Measurements from ENCODE around the gene RECQL5. TPM values are rescaled to one million over a fixed set of nuclear protein-coding genes. Genes with fewer than 3 reads are reported as not detected.
A peak's percentile ranks its signal among the peaks of the same experiment; 100 is the strongest.

Gene RECQL5
- total RNA-seq, 1 donor from 2014 or later, result 64.7 TPM

DNA sequence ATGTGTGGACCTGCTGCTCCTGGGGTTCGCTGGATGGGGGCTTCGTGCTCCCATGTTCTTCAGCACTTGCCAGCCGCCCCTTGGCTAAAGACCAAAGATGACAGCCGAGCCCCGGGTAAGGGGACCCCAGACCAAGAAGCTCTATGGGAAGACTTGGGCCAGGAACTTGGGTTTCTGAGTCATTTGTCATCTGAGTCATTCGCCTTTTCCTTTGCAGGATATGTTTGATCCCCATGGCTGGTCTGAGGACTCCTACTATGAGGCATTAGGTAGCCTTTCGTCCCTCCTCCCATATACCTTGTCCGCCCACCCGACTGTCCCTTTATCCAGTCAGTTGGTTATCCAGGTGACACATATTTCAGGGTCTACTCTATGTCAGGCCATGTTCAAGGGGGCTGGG is 36.6 kb upstream of the RECQL5 start:
- Mint-ChIP-seq H3K4me1 (ENCODE audit: unreplicated experiment) (no peaks in the 10 kb centered on the region), H3K4me3 (no peak overlapping the region), H3K27ac (no peak overlapping the region), H3K27me3 (no peaks in the 10 kb centered on the region), H3K36me3 (peaks cover 23% of the 10 kb centered on the region), H3K9me3 (no peaks in the 10 kb centered on the region)
- TF ChIP-seq, protein P1, sequence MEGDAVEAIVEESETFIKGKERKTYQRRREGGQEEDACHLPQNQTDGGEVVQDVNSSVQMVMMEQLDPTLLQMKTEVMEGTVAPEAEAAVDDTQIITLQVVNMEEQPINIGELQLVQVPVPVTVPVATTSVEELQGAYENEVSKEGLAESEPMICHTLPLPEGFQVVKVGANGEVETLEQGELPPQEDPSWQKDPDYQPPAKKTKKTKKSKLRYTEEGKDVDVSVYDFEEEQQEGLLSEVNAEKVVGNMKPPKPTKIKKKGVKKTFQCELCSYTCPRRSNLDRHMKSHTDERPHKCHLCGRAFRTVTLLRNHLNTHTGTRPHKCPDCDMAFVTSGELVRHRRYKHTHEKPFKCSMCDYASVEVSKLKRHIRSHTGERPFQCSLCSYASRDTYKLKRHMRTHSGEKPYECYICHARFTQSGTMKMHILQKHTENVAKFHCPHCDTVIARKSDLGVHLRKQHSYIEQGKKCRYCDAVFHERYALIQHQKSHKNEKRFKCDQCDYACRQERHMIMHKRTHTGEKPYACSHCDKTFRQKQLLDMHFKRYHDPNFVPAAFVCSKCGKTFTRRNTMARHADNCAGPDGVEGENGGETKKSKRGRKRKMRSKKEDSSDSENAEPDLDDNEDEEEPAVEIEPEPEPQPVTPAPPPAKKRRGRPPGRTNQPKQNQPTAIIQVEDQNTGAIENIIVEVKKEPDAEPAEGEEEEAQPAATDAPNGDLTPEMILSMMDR (conservative IDR thresholded peaks at IDR 0.05), result no peak
- no peak for DNase-seq (ENCODE audit: extremely low spot score, unreplicated experiment)

- Mint-ChIP-seq H3K27me3 (no peaks in the 10 kb centered on the region), H3K4me3 (no peak overlapping the region), H3K9me3 (no peaks in the 10 kb centered on the region), H3K27ac (no peak overlapping the region), H3K36me3 (peaks cover 21% of the 10 kb centered on the region), H3K4me1 (ENCODE audit: unreplicated experiment) (no peaks in the 10 kb centered on the region)
- TF ChIP-seq, protein P1 (conservative IDR thresholded peaks at IDR 0.05), result no peak
- no peak for DNase-seq (ENCODE audit: extremely low spot score, unreplicated experiment)
Observed at GRCh38 chr17:75703191-75703590, 36.2 kb upstream of the RECQL5 start.

DNA sequence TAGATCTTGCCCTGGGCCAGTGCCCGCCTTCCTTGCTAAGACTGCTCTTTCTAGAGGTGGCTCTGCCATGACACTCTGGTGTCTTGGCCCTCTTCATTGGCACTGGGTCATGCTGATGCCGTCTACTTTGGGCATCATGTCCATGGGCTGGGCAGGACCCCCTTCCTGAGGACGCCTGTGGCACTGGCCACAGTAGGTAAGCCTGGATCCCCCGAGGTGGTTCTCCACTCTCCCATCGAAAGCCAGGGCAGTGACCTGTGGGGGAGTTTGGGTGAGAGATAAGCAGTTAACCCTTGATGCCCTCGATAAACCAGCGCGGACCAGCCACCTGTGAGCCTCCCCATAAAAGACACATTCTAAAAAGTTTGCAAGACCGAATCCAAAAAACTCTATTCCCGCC is 34.3 kb upstream of the RECQL5 start:
- peak overlapping the region; percentile 82 for H3K27ac Mint-ChIP-seq
- TF ChIP-seq, protein P1 (conservative IDR thresholded peaks at IDR 0.05), result no peak
- peaks cover 20% of the 10 kb centered on the region for H3K36me3 Mint-ChIP-seq
- H3K9me3 Mint-ChIP-seq, result no peaks in the 10 kb centered on the region
- H3K4me3 Mint-ChIP-seq, result no peak overlapping the region
- H3K27me3 Mint-ChIP-seq, result no peaks in the 10 kb centered on the region
- peaks cover 10% of the 10 kb centered on the region for H3K4me1 Mint-ChIP-seq (ENCODE audit: unreplicated experiment)
- no peak for DNase-seq (ENCODE audit: extremely low spot score, unreplicated experiment)

DNA sequence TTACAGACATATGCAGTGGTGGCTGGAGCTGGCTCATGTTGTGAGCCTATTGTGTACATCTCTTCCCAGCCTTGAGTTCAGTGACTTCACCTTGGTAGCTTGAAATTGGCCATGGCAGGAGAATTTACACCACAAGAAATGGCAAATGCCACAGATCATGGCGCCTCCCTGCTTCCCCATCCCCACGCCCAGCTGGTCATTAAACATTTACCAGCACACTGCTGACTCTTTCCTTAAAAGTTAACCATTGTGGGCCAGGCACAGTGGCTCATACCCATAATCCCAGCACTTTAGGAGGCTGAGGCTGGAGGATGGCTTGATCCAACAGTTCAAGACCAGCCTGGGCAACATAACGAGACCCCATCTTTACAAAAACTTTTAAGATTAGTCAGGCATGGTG is 31.7 kb upstream of the RECQL5 start:
- DNase-seq (ENCODE audit: extremely low spot score, unreplicated experiment), result no peak
- H3K4me3 Mint-ChIP-seq, result no peak overlapping the region
- H3K9me3 Mint-ChIP-seq, result no peaks in the 10 kb centered on the region
- H3K36me3 Mint-ChIP-seq, result peaks cover 28% of the 10 kb centered on the region
- TF ChIP-seq, protein P1 (conservative IDR thresholded peaks at IDR 0.05), result no peak
- no peak overlapping the region for H3K27ac Mint-ChIP-seq
- peaks cover 19% of the 10 kb centered on the region for H3K4me1 Mint-ChIP-seq (ENCODE audit: unreplicated experiment)
- H3K27me3 Mint-ChIP-seq, result no peaks in the 10 kb centered on the region

DNA sequence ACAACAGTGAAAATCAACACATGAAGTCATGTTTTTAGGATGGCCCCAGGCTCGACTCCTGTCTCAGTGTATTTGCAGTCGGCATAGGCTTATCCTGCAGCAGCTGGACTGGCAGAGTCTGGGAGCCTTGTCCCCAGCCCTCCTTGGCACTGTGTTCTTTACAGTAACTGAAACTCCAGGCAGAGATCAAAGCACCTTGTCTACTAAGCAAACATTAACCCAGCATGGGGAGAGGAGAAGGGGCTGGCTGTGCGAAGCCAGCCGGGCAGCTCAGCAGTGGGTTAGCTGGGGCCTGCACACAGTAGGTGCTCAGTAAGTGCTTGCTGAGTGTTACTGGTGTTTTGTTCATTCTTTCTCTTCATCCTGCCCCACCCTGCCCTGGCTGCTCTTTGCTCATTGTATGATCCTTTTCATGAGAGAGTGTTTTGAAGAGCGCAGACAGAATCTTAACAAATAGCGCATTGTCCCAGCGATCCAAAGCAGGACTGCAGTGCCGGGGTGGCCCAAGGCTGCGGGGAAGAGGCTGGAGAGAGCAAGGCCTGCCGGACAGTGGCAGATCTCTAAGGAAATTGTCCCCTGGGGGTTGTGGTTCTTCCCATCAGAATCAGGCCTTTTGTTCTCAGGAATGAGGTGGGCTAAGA is 30.8 kb upstream of the RECQL5 start:
- H3K36me3 Mint-ChIP-seq, result peaks cover 28% of the 10 kb centered on the region

More for the DNA sequence above, 30.8 kb upstream of the RECQL5 start:
- Mint-ChIP-seq H3K27me3 (no peaks in the 10 kb centered on the region), H3K9me3 (no peaks in the 10 kb centered on the region), H3K4me3 (peak overlapping the region; percentile 7), H3K4me1 (ENCODE audit: unreplicated experiment) (peaks cover 21% of the 10 kb centered on the region), H3K27ac (peak overlapping the region; percentile 73)
- TF ChIP-seq, protein P1 (conservative IDR thresholded peaks at IDR 0.05), result no peak
- DNase-seq (ENCODE audit: extremely low spot score, unreplicated experiment), result no peak
